Endothelial cell of umbilical vein (primary cell): ENCODE data around the gene ARL6IP4. TPM values are rescaled to one million over a fixed set of nuclear protein-coding genes. Genes with fewer than 3 reads are reported as not detected.

Experiments
- BruUV-seq: library from RNA; stranded (reverse); fragments of 400-500 nt; replicated peaks from 2 replicates; lab custom pipeline; 2021; lab: Mats Ljungman, UMichigan
- CTCF ChIA-PET: fragments of 300-600, 350-600 bp; sonication (Branson Sonifier 250); formaldehyde crosslinking; loops from one replicate; lab custom pipeline; 2021; ENCODE audit warnings: antibody characterized with exemption, inconsistent platforms; lab: Charles Lee
- POLR2A ChIA-PET: fragments of 300-600, 350-600 bp; sonication (Branson Sonifier 250); formaldehyde crosslinking; loops from one replicate; lab custom pipeline; 2021; ENCODE audit warnings: antibody characterized with exemption, inconsistent platforms; lab: Charles Lee
- DNase-seq: peaks from one replicate; pipeline ENCODE4 v3.0.0-alpha.2; 2011; ENCODE audit warnings: low read depth, low spot score
- FAIRE-seq: peaks from 2 replicates; lab custom pipeline; 2011; peaks lifted over from hg19 to GRCh38; lab: Jason Lieb, UNC
- H2AFZ ChIP-seq: 2 replicates; pipeline ENCODE4 v1.6.0; 2012; ENCODE audit warnings: low read depth, low read length, control low read depth, inconsistent platforms
- H3K27ac ChIP-seq: 2 replicates; pipeline ENCODE4 v1.5.1; 2011; ENCODE audit warnings: low read depth, mild to moderate bottlenecking, control low read depth, low read length, moderate library complexity; ENCODE audit not compliant: insufficient read depth
- H3K27me3 ChIP-seq, 2 experiments: 2 replicates each; pipeline versions ENCODE4 v1.6.0 to v1.6.1; 2011; ENCODE audit warnings: low read length in 2 of 2, mixed read lengths in 1 of 2; ENCODE audit not compliant: control insufficient read depth in 2 of 2, insufficient read depth in 2 of 2
- H3K36me3 ChIP-seq, 2 experiments: 2 replicates in 1 of 2; 3 replicates in 1 of 2; pipeline ENCODE4 v1.5.1; 2011; ENCODE audit warnings: low read length in 2 of 2, mild to moderate bottlenecking in 1 of 2, moderate library complexity in 1 of 2; ENCODE audit not compliant: control insufficient read depth in 2 of 2, insufficient read depth in 2 of 2; ENCODE audit errors: extremely low read depth in 1 of 2
- H3K4me1 ChIP-seq: 3 replicates; pipeline ENCODE4 v1.5.1; 2011; ENCODE audit warnings: mild to moderate bottlenecking, low read length; ENCODE audit not compliant: control insufficient read depth, insufficient read depth; ENCODE audit errors: extremely low read depth
- H3K4me2 ChIP-seq: 2 replicates; pipeline ENCODE4 v1.6.1; 2011; ENCODE audit warnings: low read length, control low read depth, mixed read lengths; ENCODE audit not compliant: insufficient read depth
- H3K4me3 ChIP-seq, 3 experiments: fragments of 200-600 bp in 1 of 3; sonication (generic), shearing (Covaris generic) in 1 of 3; replicated peaks in 1 of 3; 2 replicates each; pipeline ENCODE4 v1.5.1; 2011 to 2016; ENCODE audit warnings: control low read depth in 3 of 3, low read length in 3 of 3, mild to moderate bottlenecking in 2 of 3, inconsistent platforms in 1 of 3, low read depth in 1 of 3, moderate library complexity in 1 of 3; ENCODE audit not compliant: insufficient read depth in 1 of 3
- H3K79me2 ChIP-seq: 2 replicates; pipeline ENCODE4 v1.6.0; 2012; ENCODE audit warnings: low read length, inconsistent platforms; ENCODE audit not compliant: control insufficient read depth, insufficient read depth
- H3K9ac ChIP-seq: replicated peaks from 2 replicates; pipeline ENCODE3; 2011; ENCODE audit warnings: low read length, control low read depth; ENCODE audit not compliant: insufficient read depth; ENCODE audit errors: extremely low read depth
- H3K9me1 ChIP-seq: replicated peaks from 3 replicates; pipeline ENCODE4 v1.6.0; 2011; ENCODE audit warnings: mild to moderate bottlenecking, low read length; ENCODE audit not compliant: control insufficient read depth, insufficient read depth; ENCODE audit errors: extremely low read depth
- H3K9me3 ChIP-seq: replicated peaks from 2 replicates; pipeline ENCODE4 v1.5.1; 2012; ENCODE audit warnings: low read length, inconsistent platforms; ENCODE audit not compliant: control insufficient read depth, insufficient read depth
- H4K20me1 ChIP-seq: replicated peaks from 2 replicates; pipeline ENCODE3; 2011; ENCODE audit warnings: mild to moderate bottlenecking, low read length; ENCODE audit not compliant: control insufficient read depth, insufficient read depth; ENCODE audit errors: extremely low read depth
- CTCF ChIP-seq, 2 donors: IDR thresholded peaks; 1 replicate in 1 of 2; 2 replicates in 1 of 2; pipeline ENCODE4 v1.5.1; 2011; ENCODE audit warnings: low read length in 2 of 2, mild to moderate bottlenecking in 2 of 2, moderate library complexity in 2 of 2, control low read depth in 1 of 2, inconsistent platforms in 1 of 2, low read depth in 1 of 2; ENCODE audit not compliant: insufficient read depth in 1 of 2; ENCODE audit errors: extremely low read depth in 1 of 2
- EZH2 ChIP-seq: IDR thresholded peaks from 2 replicates; pipeline ENCODE4 v1.6.1; 2012; ENCODE audit warnings: borderline replicate concordance, low read depth, mild to moderate bottlenecking, moderate library complexity, low read length, inconsistent platforms; ENCODE audit not compliant: severe bottlenecking
- FOS ChIP-seq: IDR thresholded peaks from 2 replicates; pipeline ENCODE4 v1.6.1; 2011; ENCODE audit warnings: mild to moderate bottlenecking, low read length, moderate library complexity, borderline replicate concordance; ENCODE audit not compliant: insufficient read depth
- GATA2 ChIP-seq: IDR thresholded peaks from 2 replicates; pipeline ENCODE4 v1.7.0; 2011; ENCODE audit warnings: low read depth, mild to moderate bottlenecking, moderate library complexity, mixed read lengths, low read length; ENCODE audit not compliant: insufficient read length, insufficient read depth
- JUN ChIP-seq: IDR thresholded peaks from 2 replicates; pipeline ENCODE4 v1.6.1; 2011; ENCODE audit warnings: borderline replicate concordance, low read depth; ENCODE audit not compliant: insufficient read length, insufficient read depth
- MAX ChIP-seq: IDR thresholded peaks from 2 replicates; pipeline ENCODE4 v1.6.1; 2011; ENCODE audit not compliant: insufficient read depth, insufficient read length
- MYC ChIP-seq: IDR thresholded peaks from one replicate; pipeline ENCODE4 v1.6.1; 2011; ENCODE audit warnings: mild to moderate bottlenecking, low read depth, low read length
- POLR2A ChIP-seq: IDR thresholded peaks from 2 replicates; pipeline ENCODE4 v1.6.1; 2012; ENCODE audit warnings: low read depth, mild to moderate bottlenecking, control low read depth, low read length
- POLR2AphosphoS5 ChIP-seq: IDR thresholded peaks from 2 replicates; pipeline ENCODE4 v1.6.1; 2012; ENCODE audit warnings: low read depth, mild to moderate bottlenecking, control low read depth, low read length, moderate library complexity; ENCODE audit not compliant: insufficient read depth
- dilution Hi-C: fragments of 300-500 bp; cut with MboI; formaldehyde crosslinking; loops from one replicate; pipeline ENCODE4 v1.15.0; 2019; ENCODE audit warnings: low sequenced_read_pairs; ENCODE audit not compliant: extremely low pct_ligation_motif_present
- intact Hi-C: fragments of 100-400 bp; cut with micrococcal nuclease; formaldehyde crosslinking; loops from one replicate; pipeline ENCODE4 v1.10.0; 2022
- polyA plus RNA-seq, 4 experiments: library from polyadenylated mRNA; depleted of rRNA in 3 of 4; stranded (reverse) in 3 of 4; unstranded in 1 of 4; fragments of >200 nt; gene quantifications; 2 replicates each; pipeline versions ENCODE4 v1.2.1 to v1.2.3, GENCODE V29; 2011 to 2012; ENCODE audit warnings: missing spikeins in 1 of 4
- total RNA-seq: library from RNA; stranded (reverse); gene quantifications from 2 replicates; pipeline ENCODE4 v1.2.3, GENCODE V29; 2021

The ARL6IP4 gene
- total and polyA plus RNA-seq, 2 donors (not counting 3 experiments of a cell fraction or from before 2014, with no cell fraction given), result 193 to 226 TPM

DNA sequence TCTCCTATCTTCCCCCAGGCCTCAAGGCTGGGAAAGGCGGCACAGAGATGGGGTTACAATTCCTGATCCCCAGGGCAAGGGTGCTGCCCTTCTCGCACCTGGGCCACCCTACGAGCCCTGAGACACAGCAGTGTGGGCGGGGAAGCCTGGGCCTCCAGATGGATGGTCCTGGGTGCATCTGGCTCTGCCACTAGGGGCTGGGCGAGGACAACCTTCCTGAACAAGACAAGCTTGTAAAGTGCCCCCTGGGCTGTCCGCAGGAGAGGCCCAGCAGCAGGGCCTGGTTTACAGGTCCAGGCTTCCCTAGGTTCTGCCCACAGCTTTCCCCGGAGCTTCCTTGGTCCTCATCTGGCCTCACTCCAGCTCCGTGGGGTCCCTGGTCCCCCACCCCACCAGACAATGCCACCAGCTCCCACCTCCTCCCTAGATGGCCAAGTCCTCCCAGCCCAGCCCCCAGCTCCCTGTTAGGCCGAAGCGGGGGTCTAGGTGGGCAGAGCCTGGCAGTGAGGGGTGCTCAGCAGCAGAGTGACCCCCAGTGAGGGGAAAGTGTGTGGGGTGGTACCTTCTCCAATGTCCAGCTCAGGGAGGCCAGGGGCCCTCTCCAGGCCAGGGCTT, 8.9 kb downstream of the ARL6IP4 start:
- no peak overlapping the region for H2AFZ ChIP-seq
- dilution Hi-C loops, result no loop called here
- intact Hi-C loops, result no loop called here

More for the DNA sequence above, 8.9 kb downstream of the ARL6IP4 start:
- DNase-seq, result no peak
- Histone ChIP-seq H3K4me3 (no peak overlapping the region), H3K9me3 (no peaks in the 10 kb centered on the region), H3K36me3 (peaks cover 0 to 3% of the 10 kb centered on the region in 2 experiments), H4K20me1 (no peaks in the 10 kb centered on the region), H3K4me2 (no peak overlapping the region), H3K4me1 (peaks cover 6% of the 10 kb centered on the region), H3K9me1 (no peaks in the 10 kb centered on the region), H3K27ac (no peak overlapping the region), H3K9ac (no peak overlapping the region), H3K27me3 (no peaks in the 10 kb centered on the region), H3K79me2 (no peaks in the 10 kb centered on the region)
- TF ChIP-seq EZH2 (no peak), GATA2 (no peak), POLR2AphosphoS5 (no peak), CTCF (IDR thresholded peaks at IDR 0.05; ENCODE audit: extremely low read depth in 1 of 2, insufficient read depth in 1 of 2, low read depth in 1 of 2, low read length in 2 of 2) (no peak), MYC (no peak), MAX (no peak), POLR2A (no peak), FOS (no peak), JUN (no peak)
- ChIA-PET CTCF (interaction anchor here (1.3 to 1.9 kb wide), 2 partner anchors 30 to 249 kb away, joined by 5 to 8 read pairs; no protein-coding TSS in a partner anchor), POLR2A (interaction anchor here (1.8 kb wide), 1 partner anchor 243 kb away, joined by 5 read pairs; the partner anchor contains the start of genes MPHOSPH9 and MTRFR)
- FAIRE-seq, result no peak
- BruUV-seq, result no TSS peak
